Rectal smooth muscle tissue (tissue), 1 donor: ENCODE results near the gene ELOVL2.
"Not testable (repeated sequence)": the region's sequence is repeated elsewhere in the genome, so short reads cannot be mapped to it uniquely, and the experiment has no call there.

ENCODE experiments used
- H3K27ac ChIP-seq: one replicate; pipeline ENCODE4 v1.7.0; 2013; ENCODE audit warnings: low read depth, low read length, inconsistent platforms
- H3K27me3 ChIP-seq: one replicate; pipeline ENCODE4 v1.7.0; 2013; ENCODE audit warnings: low read length; ENCODE audit not compliant: control insufficient read depth, insufficient read depth
- H3K36me3 ChIP-seq: one replicate; pipeline ENCODE4 v1.7.0; 2013; ENCODE audit warnings: low read length; ENCODE audit not compliant: control insufficient read depth, insufficient read depth
- H3K4me1 ChIP-seq: one replicate; pipeline ENCODE4 v1.7.0; 2013; ENCODE audit warnings: low read length; ENCODE audit not compliant: control insufficient read depth, insufficient read depth
- H3K4me3 ChIP-seq: one replicate; pipeline ENCODE4 v1.7.0; 2013; ENCODE audit warnings: low read length
- H3K9ac ChIP-seq: one replicate; pipeline ENCODE4 v1.7.0; 2013; ENCODE audit warnings: low read length

The ELOVL2 gene

DNA sequence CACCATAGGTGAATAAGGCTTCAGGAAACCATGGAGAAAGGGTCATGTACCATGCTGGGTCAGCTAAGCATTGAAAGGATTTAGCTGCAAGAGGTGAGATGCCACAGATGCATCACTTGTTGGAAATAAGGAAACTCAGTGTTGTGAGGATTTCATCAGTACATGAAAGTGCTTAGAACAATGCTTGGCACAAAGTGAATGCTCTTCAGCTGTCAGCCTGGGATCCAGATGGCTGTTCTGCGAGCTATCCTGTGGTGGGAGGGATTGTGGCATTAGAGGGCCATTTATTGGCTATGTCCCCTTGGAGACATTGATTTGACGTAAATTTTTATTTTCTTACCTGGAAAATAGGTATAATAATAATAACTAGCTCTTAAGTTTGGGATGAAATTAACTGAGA, 53.0 kb downstream of the ELOVL2 start:
- H3K27me3 ChIP-seq = no peaks in the 10 kb centered on the region
- H3K36me3 ChIP-seq = no peaks in the 10 kb centered on the region
- no peaks in the 10 kb centered on the region for H3K4me1 ChIP-seq
- no peak overlapping the region for H3K4me3 ChIP-seq
- no peak overlapping the region for H3K27ac ChIP-seq
- no peak overlapping the region for H3K9ac ChIP-seq

DNA sequence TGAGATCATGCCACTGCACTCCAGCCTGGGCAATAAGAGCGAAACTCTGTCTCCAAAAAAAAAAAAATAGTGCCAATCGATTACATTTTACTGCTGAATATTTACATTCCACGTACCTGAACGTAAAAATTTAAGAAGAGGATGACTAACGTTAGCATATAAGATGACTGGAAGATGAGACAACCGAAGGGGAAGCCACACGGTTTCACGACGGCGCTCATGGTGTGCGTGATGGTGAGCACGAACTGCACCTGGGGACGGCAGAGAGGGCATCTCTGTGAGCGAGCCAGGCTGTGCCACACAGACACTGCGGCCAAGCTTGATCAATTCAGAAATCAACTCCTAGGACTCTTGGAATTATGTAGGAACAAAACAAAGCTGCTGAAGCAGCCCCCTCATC, 54.5 kb downstream of the ELOVL2 start:
- Histone ChIP-seq H3K27ac (no peak overlapping the region), H3K36me3 (no peaks in the 10 kb centered on the region), H3K4me1 (no peaks in the 10 kb centered on the region), H3K27me3 (no peaks in the 10 kb centered on the region), H3K9ac (no peak overlapping the region), H3K4me3 (no peak overlapping the region)

DNA sequence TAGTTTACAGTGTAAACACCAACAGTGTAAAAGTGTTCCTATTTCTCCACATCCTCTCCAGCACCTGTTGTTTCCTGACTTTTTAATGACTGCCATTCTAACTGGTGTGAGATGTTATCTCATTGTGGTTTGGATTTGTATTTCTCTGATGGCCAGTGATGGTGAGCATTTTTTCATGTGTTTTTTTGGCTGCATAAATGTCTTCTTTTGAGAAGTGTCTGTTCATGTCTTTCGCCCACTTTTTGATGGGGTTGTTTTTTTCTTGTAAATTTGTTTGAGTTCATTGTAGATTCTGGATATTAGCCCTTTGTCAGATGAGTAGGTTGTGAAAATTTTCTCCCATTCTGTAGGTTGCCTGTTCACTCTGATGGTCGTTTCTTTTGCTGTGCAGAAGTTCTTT, 59.1 kb downstream of the ELOVL2 start:
- H3K27ac ChIP-seq, H3K27me3 ChIP-seq, H3K9ac ChIP-seq, H3K36me3 ChIP-seq, H3K4me3 ChIP-seq, H3K4me1 ChIP-seq: not testable (repeated sequence)

DNA sequence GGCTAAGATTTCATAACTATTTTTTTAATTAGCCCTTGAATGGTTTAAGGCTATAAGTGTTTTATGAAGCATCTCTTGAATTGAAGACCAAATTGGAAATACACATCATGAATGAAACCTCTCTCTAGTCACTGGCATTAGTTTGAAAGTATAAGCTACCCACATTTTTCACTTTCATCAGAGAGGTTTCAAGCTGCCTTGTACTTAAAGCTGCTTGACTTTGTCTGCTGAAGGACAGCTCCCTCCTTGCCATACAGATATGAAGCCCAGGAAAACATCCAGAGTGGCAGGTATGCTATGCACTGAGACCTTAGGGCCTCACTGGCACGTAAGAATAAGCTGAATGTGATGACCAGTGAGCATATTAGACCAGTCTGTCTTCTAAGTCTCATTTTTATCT, 62.7 kb downstream of the ELOVL2 start:
- Histone ChIP-seq H3K27me3 (no peaks in the 10 kb centered on the region), H3K4me3 (no peak overlapping the region), H3K27ac (no peak overlapping the region), H3K4me1 (no peaks in the 10 kb centered on the region), H3K36me3 (no peaks in the 10 kb centered on the region), H3K9ac (no peak overlapping the region)

DNA sequence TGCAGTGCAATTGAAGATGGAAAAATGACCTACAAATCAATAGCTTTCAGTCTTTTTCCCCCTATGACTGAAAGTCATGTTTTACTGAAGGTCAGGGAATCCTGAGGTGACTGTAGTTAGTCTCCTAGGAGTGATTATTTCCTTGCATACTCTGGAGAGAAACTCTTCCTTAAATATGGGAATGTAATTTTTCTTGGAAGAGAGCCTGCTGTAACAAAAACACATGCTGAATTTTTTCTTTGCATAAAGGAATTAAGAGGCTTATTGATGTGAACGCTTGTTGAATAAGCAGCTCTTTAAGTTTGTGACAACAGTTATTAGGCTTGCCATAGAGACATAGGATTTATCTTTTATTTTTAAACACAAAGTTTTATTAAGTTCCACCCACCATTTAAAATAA, 64.5 kb downstream of the ELOVL2 start:
- Histone ChIP-seq H3K27me3 (no peaks in the 10 kb centered on the region), H3K4me3 (no peak overlapping the region), H3K4me1 (no peaks in the 10 kb centered on the region), H3K9ac (no peak overlapping the region), H3K27ac (no peak overlapping the region), H3K36me3 (no peaks in the 10 kb centered on the region)

DNA sequence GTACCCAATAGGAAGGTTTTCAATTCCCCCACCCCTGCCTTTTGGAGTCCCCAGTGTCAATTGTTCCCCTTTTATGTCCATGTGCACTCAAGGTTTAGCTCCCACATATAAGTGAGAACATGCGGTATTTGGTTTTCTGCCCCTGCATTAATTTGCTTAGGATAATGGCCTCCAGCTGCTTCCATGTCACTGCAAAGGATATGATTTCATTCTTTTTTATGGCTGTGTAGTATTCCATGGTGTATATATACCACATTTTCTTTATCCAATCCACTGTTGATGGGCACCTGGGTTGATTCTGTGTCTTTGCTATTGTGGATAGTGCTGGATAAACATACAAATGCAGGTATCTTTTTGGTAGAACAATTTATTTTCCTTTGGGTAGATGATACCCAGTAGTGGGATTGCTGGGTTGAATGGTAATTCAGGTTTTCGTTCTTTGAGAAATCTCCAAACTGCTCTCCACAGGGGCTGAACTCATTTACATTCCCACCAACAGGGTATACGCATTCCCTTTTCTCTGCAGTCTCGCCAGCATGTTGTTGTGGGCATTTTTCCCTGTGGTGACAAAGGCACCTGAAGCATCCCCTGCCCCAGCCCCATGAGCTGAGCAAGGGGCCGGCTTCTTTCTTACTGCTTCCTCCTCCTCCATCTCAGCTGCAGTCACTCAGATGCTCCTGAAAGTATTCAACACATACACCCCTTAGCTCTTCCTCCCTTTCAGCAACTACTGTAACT, 66.7 kb downstream of the ELOVL2 start:
- Histone ChIP-seq H3K9ac (no peak overlapping the region), H3K4me3 (no peak overlapping the region), H3K27ac (no peak overlapping the region), H3K27me3 (no peaks in the 10 kb centered on the region), H3K36me3 (no peaks in the 10 kb centered on the region), H3K4me1 (no peaks in the 10 kb centered on the region)

DNA sequence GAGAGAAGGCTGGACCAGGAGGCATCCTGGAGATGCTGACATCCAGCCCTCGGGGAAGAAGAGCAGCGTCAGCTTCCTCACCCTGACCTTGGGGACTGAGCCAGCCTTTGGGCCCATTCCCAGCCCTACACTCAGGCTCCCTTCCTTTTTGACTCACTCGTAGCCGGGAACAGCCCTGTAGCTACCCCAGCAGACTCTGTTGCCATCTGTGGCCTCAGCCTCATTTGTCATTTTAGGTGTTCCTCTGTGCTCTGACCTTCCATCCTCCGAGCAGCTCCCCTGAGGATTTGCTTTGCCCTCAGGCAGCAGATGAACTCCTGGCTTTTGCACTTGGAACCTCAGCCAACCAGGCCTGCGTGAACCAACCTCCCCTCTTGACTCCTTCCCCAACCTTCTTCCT, 67.5 kb downstream of the ELOVL2 start:
- Histone ChIP-seq H3K9ac (no peak overlapping the region), H3K27me3 (no peaks in the 10 kb centered on the region), H3K36me3 (no peaks in the 10 kb centered on the region), H3K4me1 (no peaks in the 10 kb centered on the region), H3K4me3 (no peak overlapping the region), H3K27ac (no peak overlapping the region)

DNA sequence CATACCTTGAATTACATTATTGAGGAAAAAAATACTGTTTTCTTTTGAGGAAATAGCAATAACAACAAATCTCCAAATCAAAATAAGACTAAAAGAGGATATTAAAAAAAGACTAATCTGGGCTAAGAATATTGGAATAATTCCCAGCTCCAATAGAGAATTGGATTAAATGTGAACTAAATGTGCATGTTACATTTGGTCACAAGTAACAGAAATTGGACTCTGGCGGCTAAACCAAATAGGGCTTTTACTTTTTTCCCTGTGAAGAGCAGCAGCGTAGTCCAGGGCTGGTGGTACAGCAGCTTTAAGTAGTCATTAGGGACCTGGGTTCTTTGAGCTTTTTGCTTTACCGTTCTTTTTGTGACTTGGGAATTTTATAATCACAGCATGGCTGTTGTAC, 71.9 kb downstream of the ELOVL2 start:
- Histone ChIP-seq H3K27ac (no peak overlapping the region), H3K9ac (no peak overlapping the region), H3K4me3 (no peak overlapping the region)

DNA sequence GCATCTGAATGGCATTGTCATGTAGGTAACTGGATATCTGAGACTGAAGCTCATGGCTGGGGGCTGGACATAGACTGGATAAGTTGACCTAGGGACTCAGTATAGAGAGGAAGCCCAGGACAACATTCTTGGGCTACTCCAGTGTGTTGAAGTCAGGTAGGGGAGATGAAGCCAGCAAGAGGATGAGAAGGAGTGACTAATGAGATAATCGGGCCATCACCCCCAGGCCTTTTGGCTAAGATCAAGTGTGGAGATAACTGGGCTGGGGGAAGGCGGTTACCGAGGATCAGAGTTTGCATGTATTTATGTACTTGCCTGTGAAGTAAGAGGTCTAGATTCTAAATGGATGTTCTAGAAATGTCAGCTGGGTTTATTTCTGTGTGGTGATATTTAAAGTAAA, 73.4 kb downstream of the ELOVL2 start:
- H3K27me3 ChIP-seq = no peaks in the 10 kb centered on the region
- H3K9ac ChIP-seq = no peak overlapping the region
- H3K4me3 ChIP-seq = no peak overlapping the region
- no peaks in the 10 kb centered on the region for H3K4me1 ChIP-seq
- H3K36me3 ChIP-seq = no peaks in the 10 kb centered on the region
- no peak overlapping the region for H3K27ac ChIP-seq

More for the DNA sequence above, 71.9 kb downstream of the ELOVL2 start:
- H3K4me1 ChIP-seq = no peaks in the 10 kb centered on the region
- H3K36me3 ChIP-seq = no peaks in the 10 kb centered on the region
- H3K27me3 ChIP-seq = no peaks in the 10 kb centered on the region

DNA sequence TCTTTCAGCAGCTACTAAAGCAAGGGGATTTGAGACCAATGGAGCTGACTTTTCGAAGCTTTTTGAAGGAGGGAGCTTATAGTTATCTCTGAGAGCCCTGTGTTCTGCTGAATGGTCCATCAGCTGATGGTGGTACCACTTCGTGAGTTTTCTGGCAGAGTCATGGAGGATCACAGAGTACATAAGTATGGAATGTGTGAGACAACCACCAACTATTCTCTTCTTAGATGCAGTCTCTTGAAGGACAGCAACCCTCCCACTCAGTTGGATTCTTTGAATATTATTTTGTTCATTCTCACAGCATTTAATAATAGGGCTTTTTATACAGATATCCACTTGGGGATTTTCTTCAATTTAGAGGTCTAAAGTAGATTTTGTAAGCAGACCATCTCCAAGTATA, 75.3 kb downstream of the ELOVL2 start:
- Histone ChIP-seq H3K4me3 (no peak overlapping the region), H3K9ac (no peak overlapping the region), H3K36me3 (no peaks in the 10 kb centered on the region), H3K27me3 (no peaks in the 10 kb centered on the region), H3K27ac (no peak overlapping the region), H3K4me1 (no peaks in the 10 kb centered on the region)

DNA sequence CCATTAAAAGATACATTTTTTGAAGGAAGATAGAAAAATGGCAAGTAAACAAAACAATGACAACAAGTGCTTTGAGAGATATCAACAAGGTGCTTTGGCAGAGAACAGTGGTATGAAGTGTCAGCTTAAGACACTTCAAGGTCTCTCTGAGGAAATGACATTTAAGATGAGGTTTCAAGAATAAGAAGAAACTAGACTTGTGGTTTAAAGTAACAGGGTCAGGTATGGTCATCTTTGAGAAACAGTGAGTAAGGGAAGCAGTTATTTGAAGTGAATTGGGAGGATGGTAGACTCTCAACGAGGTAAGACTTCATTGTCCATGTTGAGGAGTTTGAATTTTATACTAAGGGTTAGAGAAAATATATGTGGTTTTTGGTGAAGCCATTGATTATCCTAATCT, 79.4 kb downstream of the ELOVL2 start:
- Histone ChIP-seq H3K9ac (no peak overlapping the region), H3K27ac (no peak overlapping the region), H3K4me1 (no peaks in the 10 kb centered on the region)

DNA sequence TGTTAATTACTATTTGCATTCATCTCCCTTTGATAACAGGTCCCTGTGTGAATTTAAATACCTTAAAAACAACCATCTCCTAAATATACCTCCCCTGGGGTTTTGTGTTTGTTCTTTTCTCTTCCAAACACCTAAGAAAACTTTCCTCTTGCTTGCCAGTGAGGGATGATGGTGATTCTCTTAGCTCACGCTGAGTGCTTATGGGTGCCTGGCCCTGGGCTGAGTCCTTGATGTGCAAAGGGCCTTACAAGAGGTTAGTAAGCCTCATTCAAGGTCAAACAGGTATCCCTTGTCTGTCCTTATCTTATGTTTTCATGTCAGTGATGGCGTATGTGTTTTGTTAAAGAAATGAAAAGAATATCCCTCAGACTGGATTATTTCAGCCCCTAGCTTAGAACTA, 81.0 kb downstream of the ELOVL2 start:
- H3K4me1 ChIP-seq = no peaks in the 10 kb centered on the region
- no peak overlapping the region for H3K9ac ChIP-seq
- no peak overlapping the region for H3K4me3 ChIP-seq
- H3K36me3 ChIP-seq = no peaks in the 10 kb centered on the region
- no peaks in the 10 kb centered on the region for H3K27me3 ChIP-seq
- no peak overlapping the region for H3K27ac ChIP-seq

More for the DNA sequence above, 79.4 kb downstream of the ELOVL2 start:
- H3K27me3 ChIP-seq = no peaks in the 10 kb centered on the region
- no peaks in the 10 kb centered on the region for H3K36me3 ChIP-seq
- no peak overlapping the region for H3K4me3 ChIP-seq

DNA sequence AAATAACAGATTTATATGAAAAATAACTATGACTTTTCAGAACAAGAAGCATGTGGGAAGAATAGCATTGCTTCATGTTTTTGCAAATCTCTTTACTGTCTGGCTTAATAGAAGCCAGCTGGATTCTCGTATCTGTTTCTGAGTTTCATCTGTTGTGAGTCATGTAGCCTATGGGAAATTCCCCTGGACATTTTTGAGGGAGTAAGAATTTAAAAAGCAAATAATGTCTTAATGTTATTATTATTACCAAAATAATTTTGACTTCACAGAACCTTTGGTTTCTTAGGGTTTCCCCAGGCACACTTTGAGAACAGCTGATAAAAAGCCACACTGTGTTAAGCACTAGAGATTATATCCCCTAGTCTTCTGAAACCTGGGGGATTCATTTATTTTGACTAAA, 81.4 kb downstream of the ELOVL2 start:
- Histone ChIP-seq H3K36me3 (no peaks in the 10 kb centered on the region), H3K9ac (no peak overlapping the region), H3K27me3 (no peaks in the 10 kb centered on the region), H3K27ac (no peak overlapping the region), H3K4me1 (no peaks in the 10 kb centered on the region), H3K4me3 (no peak overlapping the region)
